K562 (cell line): ENCODE data around the gene RASGRP2. TPM values are rescaled to one million over a fixed set of nuclear protein-coding genes. Genes with fewer than 3 reads are reported as not detected.

Experiments
- ARID1B ChIP-seq: fragments of 450-650 bp; IDR thresholded peaks from 2 replicates; pipeline ENCODE4 v1.6.1; 2016; ENCODE audit warnings: antibody characterized with exemption, mild to moderate bottlenecking, inconsistent platforms
- HDAC3 ChIP-seq: fragments of 450-650 bp; IDR thresholded peaks from 2 replicates; pipeline ENCODE4 v1.6.1; 2018; ENCODE audit warnings: borderline replicate concordance, mild to moderate bottlenecking, moderate library complexity; ENCODE audit not compliant: partially characterized antibody
- LARP7 ChIP-seq: fragments of 450-650 bp; IDR thresholded peaks from 2 replicates; pipeline ENCODE4 v1.6.1; 2016
- MCM5 ChIP-seq: fragments of 450-650 bp; IDR thresholded peaks from 2 replicates; pipeline ENCODE4 v1.6.1; 2016; ENCODE audit warnings: low read depth
- MCM7 ChIP-seq, 2 experiments: fragments of 450-650 bp; IDR thresholded peaks; 2 replicates each; pipeline ENCODE4 v1.6.1; 2016 to 2018
- NFXL1 ChIP-seq: fragments of 450-650 bp; formaldehyde crosslinking; IDR thresholded peaks from 2 replicates; pipeline ENCODE4 v1.4.0; 2021; ENCODE audit warnings: mild to moderate bottlenecking
- NR2C2 ChIP-seq, 2 experiments: fragments of 200-800 bp in 1 of 2; sonication (Bioruptor generic) in 1 of 2; sonication (generic) in 1 of 2; formaldehyde crosslinking in 1 of 2; IDR thresholded peaks; 2 replicates each; pipeline versions ENCODE4 v1.6.1 to v1.8.0; 2016 to 2022; ENCODE audit warnings: mild to moderate bottlenecking in 1 of 2, missing compliant biosample characterization in 1 of 2, missing genetic modification characterization in 1 of 2, missing genetic modification reagents in 1 of 2
- PHF8 ChIP-seq: fragments of 200-600 bp; sonication (generic); IDR thresholded peaks from 2 replicates; pipeline ENCODE4 v1.6.1; 2012; ENCODE audit warnings: mixed run types, mild to moderate bottlenecking, inconsistent platforms, low read length, moderate library complexity, borderline replicate concordance
- POLR2H ChIP-seq: IDR thresholded peaks from 2 replicates; pipeline ENCODE4 v1.6.1; 2016; ENCODE audit warnings: missing genetic modification characterization, low read depth, mild to moderate bottlenecking, control low read depth, missing compliant biosample characterization, moderate library complexity
- SAP30 ChIP-seq: fragments of 200-600 bp; sonication (generic); IDR thresholded peaks from 2 replicates; pipeline ENCODE4 v1.6.1; 2012; ENCODE audit warnings: borderline replicate concordance, low read depth, mild to moderate bottlenecking, moderate library complexity, low read length, control low read depth, inconsistent platforms; ENCODE audit not compliant: insufficient read depth, poor library complexity, severe bottlenecking
- SIN3A ChIP-seq, 2 experiments: fragments of 150-350 bp in 1 of 2; IDR thresholded peaks; 2 replicates each; pipeline ENCODE4 v1.6.1; 2011 to 2016; ENCODE audit warnings: borderline replicate concordance in 2 of 2, low read depth in 2 of 2, low read length in 2 of 2, mild to moderate bottlenecking in 2 of 2, moderate library complexity in 2 of 2; ENCODE audit not compliant: control insufficient read depth in 1 of 2
- SMARCE1 ChIP-seq: fragments of 450-650 bp; IDR thresholded peaks from 2 replicates; pipeline ENCODE4 v1.7.1; 2016; ENCODE audit warnings: mild to moderate bottlenecking
- SNAPC5 ChIP-seq: fragments of 250-450 bp; sonication (Bioruptor Pico); IDR thresholded peaks from 2 replicates; pipeline ENCODE4 v1.8.0; 2021; ENCODE audit warnings: moderate library complexity, mild to moderate bottlenecking, inconsistent platforms
- STAT5B ChIP-seq: fragments of 250-450 bp; sonication (Bioruptor Pico); IDR thresholded peaks from 2 replicates; pipeline ENCODE4 v1.8.0; 2021; ENCODE audit warnings: mild to moderate bottlenecking, inconsistent platforms
- THAP7 ChIP-seq: fragments of 250-450 bp; sonication (Bioruptor Pico); IDR thresholded peaks from 2 replicates; pipeline ENCODE4 v1.5.0; 2021
- ZBTB2 ChIP-seq: fragments of 450-650 bp; IDR thresholded peaks from 2 replicates; pipeline ENCODE4 v1.6.1; 2016; ENCODE audit warnings: antibody characterized with exemption
- ZC3H8 ChIP-seq: fragments of 450-650 bp; IDR thresholded peaks from 2 replicates; pipeline ENCODE4 v1.6.1; 2017
- ZFP30 ChIP-seq: fragments of 250-450 bp; sonication (Bioruptor Pico); IDR thresholded peaks from 2 replicates; pipeline ENCODE4 v1.8.0; 2022; ENCODE audit warnings: moderate library complexity, mild to moderate bottlenecking, inconsistent platforms, borderline replicate concordance
- ZKSCAN1 ChIP-seq: fragments of 150-350 bp; IDR thresholded peaks from 2 replicates; pipeline ENCODE4 v1.6.1; 2016; ENCODE audit warnings: low read depth, low read length
- ZNF133 ChIP-seq: fragments of 250-450 bp; sonication (Bioruptor Pico); IDR thresholded peaks from 2 replicates; pipeline ENCODE4 v1.4.0; 2020; ENCODE audit warnings: mild to moderate bottlenecking
- ZNF217 ChIP-seq: sonication (generic); formaldehyde crosslinking; IDR thresholded peaks from 2 replicates; pipeline ENCODE4 v1.8.0; 2022; ENCODE audit warnings: mild to moderate bottlenecking, missing genetic modification reagents
- ZNF232 ChIP-seq: sonication (generic); formaldehyde crosslinking; IDR thresholded peaks from 2 replicates; pipeline ENCODE4 v1.8.0; 2022; ENCODE audit warnings: mild to moderate bottlenecking, missing genetic modification reagents
- ZNF263 ChIP-seq: sonication (generic); formaldehyde crosslinking; IDR thresholded peaks from 2 replicates; pipeline ENCODE4 v1.8.0; 2022; ENCODE audit warnings: mild to moderate bottlenecking, missing genetic modification reagents, borderline replicate concordance
- ZNF277 ChIP-seq: fragments of 250-450 bp; sonication (Bioruptor Pico); IDR thresholded peaks from 2 replicates; pipeline ENCODE4 v1.8.0; 2022; ENCODE audit warnings: inconsistent platforms, mild to moderate bottlenecking, moderate library complexity, borderline replicate concordance
- ZNF311 ChIP-seq: fragments of 250-450 bp; sonication (Bioruptor Pico); IDR thresholded peaks from 2 replicates; pipeline ENCODE4 v1.4.0; 2020; ENCODE audit warnings: mild to moderate bottlenecking, moderate library complexity
- ZNF444 ChIP-seq: fragments of 250-450 bp; sonication (Bioruptor Pico); IDR thresholded peaks from 2 replicates; pipeline ENCODE4 v1.4.0; 2020; ENCODE audit warnings: mild to moderate bottlenecking, moderate library complexity
- ZNF57 ChIP-seq: fragments of 450-650 bp; formaldehyde crosslinking; IDR thresholded peaks from 2 replicates; pipeline ENCODE4 v1.4.0; 2020; ENCODE audit warnings: mild to moderate bottlenecking, moderate library complexity
- polyA plus RNA-seq, 8 experiments: library from polyadenylated mRNA; depleted of rRNA in 4 of 8; stranded (reverse) in 5 of 8; unstranded in 3 of 8; fragments of >200 nt; fragmentation: Nextera tagmentation in 2 of 8; fragmentation: Illumina TruSeq in 1 of 8; extraction: Ambion mirVana in 2 of 8; extraction: Trizol in 1 of 8; gene quantifications; 2 replicates each; pipeline versions ENCODE4 v1.2.1 to v1.2.3, GENCODE V29; 2011 to 2014; ENCODE audit warnings: inconsistent platforms in 1 of 8, missing spikeins in 1 of 8
- total RNA-seq, 7 experiments: library from RNA; depleted of rRNA in 6 of 7; stranded (reverse); fragments of >200 nt in 6 of 7; fragmentation: Illumina TruSeq in 2 of 7; extraction: Trizol in 2 of 7; gene quantifications; 2 replicates each; pipeline versions ENCODE4 v1.2.1 to v1.2.3, GENCODE V29; 2011 to 2021; ENCODE audit warnings: low replicate concordance in 1 of 7

Gene RASGRP2
- total and polyA plus RNA-seq, 9 of the 15 experiments (the other 6 are each of a cell fraction or from before 2014, with no cell fraction given), result 0.87 to 22.7 (median 5.5) TPM

- TF ChIP-seq THAP7 (CRISPR knock-in tag) (no peak), ZFP30 (no peak), POLR2H (no peak), ZNF311 (CRISPR knock-in tag) (no peak), SNAPC5 (CRISPR knock-in tag) (no peak), ZKSCAN1 (no peak), ZNF133 (no peak), STAT5B (CRISPR knock-in tag) (no peak), ZC3H8 (no peak), HDAC3 (no peak), NFXL1 (CRISPR knock-in tag) (no peak), ZNF277 (CRISPR knock-in tag) (no peak), ZNF217 (CRISPR knock-in tag) (no peak), PHF8 (peak; percentile 46; the same call in 1 of the 2 replicates), ZNF57 (CRISPR knock-in tag) (no peak), ARID1B (peak; percentile 56), ZNF444 (CRISPR knock-in tag) (no peak), ZNF263 (CRISPR knock-in tag) (0 out of 2 replicates have a peak, but pooled peaks have one; percentile 30), MCM7 (IDR thresholded peaks at IDR 0.05) (no peak), MCM5 (no peak), ZNF232 (no peak), SIN3A (IDR thresholded peaks at IDR 0.05; ENCODE audit: borderline replicate concordance in 2 of 2, control insufficient read depth in 1 of 2, low read depth in 2 of 2, low read length in 2 of 2) (no peak), SMARCE1 (no peak), LARP7 (no peak), ZBTB2 (no peak), NR2C2 (CRISPR knock-in tag; IDR thresholded peaks at IDR 0.05) (no peak), NR2C2 (tag; IDR thresholded peaks at IDR 0.05) (no peak), SAP30 (no peak)
Measured at GRCh38 chr11:64754124-64754918, 10.4 kb upstream of the RASGRP2 start (continued).
